Endodermal cell (in vitro differentiated cells): ENCODE data around the gene CCL26. TPM values are rescaled to one million over a fixed set of nuclear protein-coding genes. Genes with fewer than 3 reads are reported as not detected.
A peak's percentile ranks its signal among the peaks of the same experiment; 100 is the strongest.

Experiments
- DNase-seq: peaks from one replicate; pipeline ENCODE4 v3.0.0-alpha.2; 2017
- H3K27ac ChIP-seq: 2 replicates; pipeline ENCODE4 v1.5.1; 2013; ENCODE audit warnings: mild to moderate bottlenecking, low read depth, low read length, moderate library complexity
- H3K27me3 ChIP-seq: 2 replicates; pipeline ENCODE4 v1.6.1; 2013; ENCODE audit warnings: mild to moderate bottlenecking, low read length, moderate library complexity; ENCODE audit not compliant: insufficient read depth, control insufficient read depth, poor library complexity, severe bottlenecking
- H3K36me3 ChIP-seq: 2 replicates; pipeline ENCODE4 v1.7.0; 2013; ENCODE audit warnings: mild to moderate bottlenecking, low read length, moderate library complexity; ENCODE audit not compliant: control insufficient read depth, insufficient read depth
- H3K4me1 ChIP-seq: one replicate; pipeline ENCODE4 v1.7.0; 2013; ENCODE audit warnings: low read length; ENCODE audit not compliant: control insufficient read depth, insufficient read depth
- H3K4me3 ChIP-seq: 2 replicates; pipeline ENCODE4 v1.5.1; 2013; ENCODE audit warnings: mild to moderate bottlenecking, low read length, moderate library complexity
- H3K9ac ChIP-seq: 2 replicates; pipeline ENCODE4 v1.6.1; 2013; ENCODE audit warnings: mild to moderate bottlenecking, low read length, moderate library complexity; ENCODE audit not compliant: poor library complexity, severe bottlenecking; ENCODE audit errors: extremely low read depth
- H3K9me3 ChIP-seq: 2 replicates; pipeline ENCODE4 v1.6.1; 2013; ENCODE audit warnings: mild to moderate bottlenecking, low read length, moderate library complexity; ENCODE audit not compliant: control insufficient read depth
- H3K27ac Mint-ChIP-seq: 2 replicates; pipeline ENCODE4 v1.8.0; 2020; ENCODE audit warnings: mixed read lengths
- H3K27me3 Mint-ChIP-seq: 2 replicates; pipeline ENCODE4 v1.8.0; 2021; ENCODE audit warnings: mild to moderate bottlenecking, mixed read lengths; ENCODE audit not compliant: insufficient read depth
- H3K36me3 Mint-ChIP-seq: 2 replicates; pipeline ENCODE4 v1.8.0; 2020; ENCODE audit warnings: low read depth, mixed read lengths
- H3K4me1 Mint-ChIP-seq: 2 replicates; pipeline ENCODE4 v1.8.0; 2020; ENCODE audit warnings: mixed read lengths
- H3K4me3 Mint-ChIP-seq: 2 replicates; pipeline ENCODE4 v1.8.0; 2020; ENCODE audit warnings: mild to moderate bottlenecking, moderate library complexity, mixed read lengths
- H3K9me3 Mint-ChIP-seq: 2 replicates; pipeline ENCODE4 v1.8.0; 2020; ENCODE audit warnings: mild to moderate bottlenecking, mixed read lengths
- WGBS, 2 experiments: methylation state at CpG; one replicate each; pipeline versions ENCODE4 v1.1.5 to v1.1.7; 2013; ENCODE audit warnings: missing lambda C conversion rate in 2 of 2, mixed read lengths in 1 of 2; ENCODE audit not compliant: insufficient coverage in 1 of 2, insufficient read length in 1 of 2; 5-methylcytosine and 5-hydroxymethylcytosine counted together
- total RNA-seq, 2 donors: library from RNA; stranded (reverse); fragmentation: NEBNext Ultra II Directional in 1 of 2; extraction: Animal tissue kit (Norgen Biotek cat#: 25700) in 1 of 2; gene quantifications; 2 replicates in 1 of 2; 3 replicates in 1 of 2; pipeline ENCODE4 v1.2.1, GENCODE V29; 2021
- TF ChIP-seq, protein P1 (sequence below): fragments of 200-600 bp; sonication (generic); conservative IDR thresholded peaks from 2 replicates; pipeline ENCODE4 v1.5.0; 2021; ENCODE audit warnings: antibody characterized with exemption, mild to moderate bottlenecking

The CCL26 gene
- total RNA-seq, 2 donors from 2014 or later, result 1.2 to 2.9 TPM

DNA sequence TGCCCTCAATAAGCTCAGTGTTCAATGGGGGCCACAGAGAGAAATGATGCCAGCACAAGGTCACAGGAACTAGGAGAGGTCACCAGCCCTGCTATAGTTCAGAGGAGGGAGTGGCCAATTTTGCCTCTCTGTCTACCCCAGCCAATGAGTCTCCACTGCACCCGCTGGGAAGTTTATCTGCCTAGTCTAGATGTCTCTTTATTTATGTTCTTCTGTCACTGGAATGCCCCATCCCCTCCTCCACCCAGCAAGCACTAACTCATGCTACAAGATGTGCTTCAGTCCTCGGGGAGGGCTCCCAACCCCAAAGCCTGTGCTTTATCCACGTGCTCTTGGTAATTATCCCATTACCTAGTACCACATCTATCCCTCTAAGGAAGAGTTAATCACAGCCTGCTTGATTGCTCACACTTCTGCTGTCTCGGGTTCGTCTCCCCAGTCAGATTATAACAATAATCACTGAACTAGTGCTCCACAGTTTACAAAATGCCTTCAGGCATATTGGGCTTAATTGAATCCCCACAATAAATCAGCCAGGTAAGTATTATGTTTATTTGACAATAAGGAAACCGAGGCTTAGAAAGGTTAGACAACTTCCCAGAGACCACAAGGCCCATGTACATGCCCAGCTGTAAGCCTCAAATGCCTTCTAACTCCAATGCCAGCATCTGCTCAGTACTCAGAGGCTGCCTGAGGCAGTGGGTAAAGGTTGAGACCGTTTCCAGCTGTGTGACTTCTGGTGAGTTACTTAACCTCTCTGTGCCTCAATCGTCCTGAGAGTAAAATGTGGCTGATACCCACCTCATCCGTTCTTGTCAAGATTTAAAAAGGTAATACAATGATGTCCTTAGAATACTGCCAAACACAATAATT is 37.2 kb downstream of the CCL26 start:
- peak; percentile 74 for DNase-seq
- H3K4me1 Mint-ChIP-seq, result peaks cover 19% of the 10 kb centered on the region
- WGBS, 2 experiments, result 80 to 82% methylated on average over 9 of the region's 9 CpGs
- H3K36me3 Mint-ChIP-seq, result no peaks in the 10 kb centered on the region
- no peaks in the 10 kb centered on the region for H3K9me3 Mint-ChIP-seq
- peak overlapping the region; percentile 5 for H3K27ac Mint-ChIP-seq
- Histone ChIP-seq H3K4me1 (no peaks in the 10 kb centered on the region), H3K9ac (no peak overlapping the region), H3K36me3 (no peaks in the 10 kb centered on the region), H3K4me3 (no peak overlapping the region), H3K9me3 (no peaks in the 10 kb centered on the region), H3K27ac (no peak overlapping the region), H3K27me3 (peaks cover 12% of the 10 kb centered on the region)
- H3K27me3 Mint-ChIP-seq, result peaks cover 23% of the 10 kb centered on the region
- no peak overlapping the region for H3K4me3 Mint-ChIP-seq
- TF ChIP-seq, protein P1, sequence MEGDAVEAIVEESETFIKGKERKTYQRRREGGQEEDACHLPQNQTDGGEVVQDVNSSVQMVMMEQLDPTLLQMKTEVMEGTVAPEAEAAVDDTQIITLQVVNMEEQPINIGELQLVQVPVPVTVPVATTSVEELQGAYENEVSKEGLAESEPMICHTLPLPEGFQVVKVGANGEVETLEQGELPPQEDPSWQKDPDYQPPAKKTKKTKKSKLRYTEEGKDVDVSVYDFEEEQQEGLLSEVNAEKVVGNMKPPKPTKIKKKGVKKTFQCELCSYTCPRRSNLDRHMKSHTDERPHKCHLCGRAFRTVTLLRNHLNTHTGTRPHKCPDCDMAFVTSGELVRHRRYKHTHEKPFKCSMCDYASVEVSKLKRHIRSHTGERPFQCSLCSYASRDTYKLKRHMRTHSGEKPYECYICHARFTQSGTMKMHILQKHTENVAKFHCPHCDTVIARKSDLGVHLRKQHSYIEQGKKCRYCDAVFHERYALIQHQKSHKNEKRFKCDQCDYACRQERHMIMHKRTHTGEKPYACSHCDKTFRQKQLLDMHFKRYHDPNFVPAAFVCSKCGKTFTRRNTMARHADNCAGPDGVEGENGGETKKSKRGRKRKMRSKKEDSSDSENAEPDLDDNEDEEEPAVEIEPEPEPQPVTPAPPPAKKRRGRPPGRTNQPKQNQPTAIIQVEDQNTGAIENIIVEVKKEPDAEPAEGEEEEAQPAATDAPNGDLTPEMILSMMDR, result no peak

DNA sequence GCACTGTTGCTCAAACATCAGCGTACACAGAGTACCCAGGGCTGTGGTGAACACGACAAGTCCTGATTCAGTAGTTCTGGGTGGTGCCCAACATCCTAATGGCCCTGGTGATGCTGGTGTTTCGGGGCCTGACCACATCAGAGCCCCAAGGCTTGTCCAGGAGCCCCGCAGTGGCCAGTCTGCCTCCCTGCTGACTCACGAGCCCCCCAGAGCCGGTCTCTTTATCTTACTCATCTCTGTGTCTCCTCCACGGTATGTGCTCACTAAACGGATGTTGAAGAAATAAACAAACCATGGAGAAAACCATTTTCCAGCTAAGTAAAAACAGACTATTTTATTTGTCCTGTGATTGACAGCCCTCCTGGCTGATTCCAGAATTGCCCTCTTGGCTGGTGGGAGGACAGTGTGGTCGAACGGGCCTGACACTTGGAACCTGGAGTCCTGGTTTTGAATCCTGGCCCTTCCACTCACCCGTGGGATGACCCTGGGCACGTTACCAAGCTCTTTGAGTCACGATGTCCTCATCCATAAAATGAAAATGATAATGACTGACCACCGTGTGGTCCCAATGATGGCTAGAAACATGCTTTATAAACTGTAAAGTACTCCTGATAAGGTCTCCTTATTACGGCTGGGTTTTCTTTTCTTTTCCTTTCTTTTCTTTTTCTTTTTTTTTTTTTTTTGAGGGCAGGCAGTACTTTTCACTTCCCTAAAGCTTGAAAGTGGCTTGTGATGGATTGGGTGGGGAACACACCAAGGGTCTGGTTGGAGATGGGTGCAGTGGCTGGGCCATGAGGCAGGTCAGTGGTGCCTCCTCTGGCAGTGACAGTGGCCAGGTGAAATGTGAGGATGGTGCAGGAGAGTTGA is 39.0 kb downstream of the CCL26 start:
- no peak overlapping the region for H3K4me3 Mint-ChIP-seq
- TF ChIP-seq, protein P1, result no peak

DNA sequence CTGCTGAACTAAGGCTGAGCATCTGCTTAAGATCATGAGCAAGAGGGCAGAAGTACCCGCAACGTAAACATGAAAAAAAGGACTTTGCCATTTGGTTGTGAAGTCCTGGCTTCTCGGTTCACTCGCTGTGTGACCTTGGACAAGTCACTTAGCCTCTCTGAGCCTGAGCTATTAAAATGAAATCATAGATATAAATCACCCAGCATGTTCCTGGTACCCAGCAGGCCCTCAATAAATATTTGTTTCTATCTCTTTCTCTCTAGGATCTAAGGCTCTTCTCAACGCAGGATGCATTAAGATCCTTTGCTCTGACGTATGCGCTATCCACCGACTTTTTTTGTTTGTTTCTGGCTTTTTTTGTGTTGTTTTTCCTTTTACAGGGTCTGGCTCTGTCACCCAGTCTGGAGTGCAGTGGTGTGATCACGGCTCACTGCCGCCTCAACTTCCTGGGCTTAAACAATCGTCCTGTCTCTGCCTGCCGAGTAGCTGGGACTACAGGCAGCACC is 39.9 kb downstream of the CCL26 start:
- Mint-ChIP-seq H3K27ac (no peak overlapping the region), H3K36me3 (no peaks in the 10 kb centered on the region), H3K4me3 (no peak overlapping the region), H3K27me3 (peaks cover 5% of the 10 kb centered on the region), H3K9me3 (no peaks in the 10 kb centered on the region), H3K4me1 (peaks cover 21% of the 10 kb centered on the region)
- Histone ChIP-seq H3K36me3 (no peaks in the 10 kb centered on the region), H3K4me3 (no peak overlapping the region), H3K9ac (no peak overlapping the region), H3K27ac (no peak overlapping the region), H3K27me3 (no peaks in the 10 kb centered on the region), H3K4me1 (no peaks in the 10 kb centered on the region), H3K9me3 (no peaks in the 10 kb centered on the region)
- DNase-seq, result no peak
- TF ChIP-seq, protein P1, result no peak
- WGBS, 2 experiments, result 89 to 95% methylated on average over 10 to 12 of the region's 12 CpGs

More for the DNA sequence above, 39.0 kb downstream of the CCL26 start:
- peaks cover 8% of the 10 kb centered on the region for H3K27me3 ChIP-seq
- DNase-seq, result no peak
- no peak overlapping the region for H3K27ac ChIP-seq
- H3K9me3 ChIP-seq, result no peaks in the 10 kb centered on the region
- no peak overlapping the region for H3K9ac ChIP-seq
- no peak overlapping the region for H3K4me3 ChIP-seq
- H3K27me3 Mint-ChIP-seq, result peaks cover 14% of the 10 kb centered on the region
- WGBS, 2 experiments, result 85 to 91% methylated on average over 11 to 15 of the region's 15 CpGs
- H3K4me1 Mint-ChIP-seq, result peaks cover 22% of the 10 kb centered on the region
- no peak overlapping the region for H3K27ac Mint-ChIP-seq
- H3K36me3 ChIP-seq, result no peaks in the 10 kb centered on the region
- H3K9me3 Mint-ChIP-seq, result no peaks in the 10 kb centered on the region
- H3K36me3 Mint-ChIP-seq, result no peaks in the 10 kb centered on the region
- no peaks in the 10 kb centered on the region for H3K4me1 ChIP-seq
